Suppressor macrophage treated with lipopolysaccharide for 1 hour (primary cell): Measurements from ENCODE around the gene LOXL3.

Experiments used
- DNase-seq, 3 donors: peaks; one replicate each; pipeline ENCODE4 v3.0.0-alpha.2; 2020 to 2022

Gene LOXL3

DNA sequence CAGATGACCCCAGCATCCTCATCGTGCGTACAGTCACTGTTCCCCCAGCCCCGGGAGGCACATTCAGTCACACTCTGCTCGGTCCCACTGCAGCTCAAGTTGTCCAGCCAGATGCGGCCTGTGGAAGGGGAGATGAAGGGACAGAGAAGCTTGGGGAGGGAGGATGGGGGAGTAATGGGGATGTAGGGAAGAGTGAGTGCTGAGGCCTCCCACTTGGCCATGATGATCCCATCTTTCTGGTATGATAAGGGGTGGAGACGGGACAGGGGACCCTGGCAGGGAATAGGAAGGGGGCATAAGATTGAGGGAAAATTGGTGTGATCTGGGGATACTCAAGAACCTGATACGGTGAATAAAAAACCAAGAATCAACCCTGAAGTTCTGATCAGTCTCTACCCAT, 3.5 kb downstream of the LOXL3 start:
- DNase-seq, result no peak

DNA sequence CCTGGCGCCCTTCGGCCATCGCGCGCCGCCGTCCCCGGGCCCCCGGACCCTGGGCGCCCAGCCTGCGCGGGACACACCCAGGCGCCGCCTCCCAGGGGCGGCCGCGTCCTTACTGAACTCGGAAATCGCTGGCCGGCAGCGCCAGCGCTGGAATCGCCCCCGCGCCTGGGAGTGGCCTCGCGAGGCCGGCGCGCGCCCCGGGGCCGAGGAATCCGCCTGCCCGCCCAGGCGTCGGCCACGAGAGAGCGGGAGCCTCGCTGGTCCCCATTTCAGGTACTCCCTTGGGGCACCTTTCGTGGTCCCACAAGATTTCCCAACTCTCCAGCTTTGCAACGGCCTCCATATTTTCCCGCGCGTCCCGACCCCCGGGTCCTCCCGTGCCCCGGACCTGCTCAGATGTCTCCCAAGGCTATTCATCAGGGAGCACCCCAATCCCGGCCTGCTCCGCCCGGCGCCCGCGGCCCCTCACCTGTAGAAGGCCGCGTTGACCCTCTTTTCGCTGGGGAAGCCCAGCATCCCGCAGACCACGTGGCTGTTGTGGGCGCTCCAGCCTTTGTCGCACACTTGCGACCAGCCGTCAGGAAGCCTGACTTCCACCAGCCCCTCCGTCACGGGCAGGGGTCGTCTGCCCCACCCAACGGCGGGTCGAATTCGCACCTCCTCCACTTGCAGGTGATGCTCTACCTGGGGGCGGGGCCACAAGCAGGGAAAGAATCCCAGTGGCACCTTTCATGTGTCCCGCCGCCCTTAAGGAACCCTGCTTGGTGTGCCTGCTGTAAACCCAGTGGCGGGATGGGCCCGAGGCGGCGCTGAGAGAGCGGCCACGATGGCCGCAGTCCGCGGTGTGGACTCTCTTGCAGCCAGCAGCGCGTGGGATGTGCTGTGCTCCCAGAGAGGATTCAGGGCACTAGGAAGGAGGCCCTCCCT, 4.6 kb downstream of the LOXL3 start:
- DNase-seq, result peak; percentile 78 to 92 (median 84)

DNA sequence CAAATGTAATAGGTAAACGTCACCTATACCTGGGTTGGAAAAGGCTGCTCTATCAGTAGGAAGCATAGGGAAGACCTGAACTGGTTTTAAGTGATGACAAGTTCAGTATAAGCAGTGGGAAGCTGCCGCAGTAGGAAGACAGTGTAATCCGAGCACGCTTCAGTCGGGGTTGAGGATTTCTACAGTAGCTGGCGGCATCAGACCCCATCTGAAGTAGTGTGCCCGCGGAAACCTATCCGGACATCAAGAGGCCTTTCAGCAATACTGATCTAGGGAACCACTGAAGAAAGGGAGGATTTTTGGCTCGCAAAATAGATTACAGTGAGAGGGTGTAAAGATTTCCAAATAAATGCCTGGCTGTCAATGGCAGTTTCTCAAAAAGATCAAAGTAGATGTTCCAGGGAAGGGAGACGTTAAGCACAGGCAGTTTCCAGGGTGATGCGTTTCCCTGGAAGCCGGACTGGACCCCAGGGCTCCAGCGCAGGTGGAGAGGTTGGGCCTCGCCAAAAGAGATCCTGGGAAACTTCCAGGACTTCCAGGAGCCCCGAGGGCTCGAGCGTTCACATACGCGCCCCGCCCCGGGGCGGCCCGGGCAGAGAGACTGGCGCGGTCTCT, 5.3 kb downstream of the LOXL3 start:
- DNase-seq, result no peak

DNA sequence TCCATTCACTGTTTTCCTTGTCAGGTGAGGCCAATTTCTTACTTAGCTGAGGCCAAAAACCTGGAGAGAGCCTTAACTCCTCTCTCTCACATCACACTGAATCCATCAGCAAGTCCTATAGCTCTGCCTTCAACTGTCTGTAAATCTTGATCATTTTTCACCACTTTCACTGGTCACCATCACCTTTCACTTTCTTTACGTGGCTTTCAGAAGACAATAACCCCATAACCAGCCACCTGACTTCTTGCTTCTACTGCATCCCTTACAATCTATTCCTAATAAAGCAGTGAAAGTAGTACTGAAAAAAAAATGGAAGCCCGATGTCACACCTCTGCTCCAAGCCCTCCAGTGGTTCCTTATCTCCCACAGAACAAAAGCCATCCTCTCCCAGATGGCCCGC, 7.7 kb downstream of the LOXL3 start:
- no peak for DNase-seq

DNA sequence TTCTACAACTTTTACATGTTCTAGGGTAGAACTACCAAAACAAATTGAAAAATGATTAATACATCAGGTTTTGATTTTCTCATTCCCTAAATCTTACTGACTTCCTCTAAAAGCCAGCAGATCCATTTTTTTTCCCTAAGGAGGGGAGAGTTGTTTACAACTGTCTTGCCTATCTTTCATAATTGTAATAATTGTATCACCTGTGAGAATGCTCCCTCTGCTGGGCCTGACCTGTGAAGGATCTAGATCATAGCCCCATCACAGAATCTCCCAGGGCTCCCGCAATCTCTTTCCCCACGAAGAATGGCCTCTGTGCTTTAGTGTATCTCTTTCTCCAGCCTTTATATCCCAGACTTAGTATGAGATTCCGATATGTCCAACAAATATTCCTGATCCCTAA, 9.1 kb downstream of the LOXL3 start:
- DNase-seq, result no peak

DNA sequence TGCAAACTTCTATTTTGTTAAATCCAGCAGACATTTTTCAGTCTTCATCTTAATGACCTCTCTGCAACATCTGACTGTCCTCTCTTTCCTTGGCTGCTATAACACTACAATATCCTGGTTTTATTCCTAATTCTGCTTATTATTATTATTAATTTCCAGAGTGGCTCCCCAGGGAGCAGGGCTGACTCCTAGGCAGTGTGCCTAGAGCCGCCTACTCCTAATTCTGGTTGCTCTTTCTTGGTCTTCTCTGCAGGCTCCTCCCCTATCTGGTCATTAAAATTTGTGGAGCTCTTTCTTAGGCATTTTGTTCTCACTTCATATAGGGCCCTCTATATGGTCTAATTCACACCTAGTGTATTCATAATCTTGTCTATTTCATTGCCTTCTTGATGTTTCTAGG, 10.8 kb downstream of the LOXL3 start:
- DNase-seq, result no peak

DNA sequence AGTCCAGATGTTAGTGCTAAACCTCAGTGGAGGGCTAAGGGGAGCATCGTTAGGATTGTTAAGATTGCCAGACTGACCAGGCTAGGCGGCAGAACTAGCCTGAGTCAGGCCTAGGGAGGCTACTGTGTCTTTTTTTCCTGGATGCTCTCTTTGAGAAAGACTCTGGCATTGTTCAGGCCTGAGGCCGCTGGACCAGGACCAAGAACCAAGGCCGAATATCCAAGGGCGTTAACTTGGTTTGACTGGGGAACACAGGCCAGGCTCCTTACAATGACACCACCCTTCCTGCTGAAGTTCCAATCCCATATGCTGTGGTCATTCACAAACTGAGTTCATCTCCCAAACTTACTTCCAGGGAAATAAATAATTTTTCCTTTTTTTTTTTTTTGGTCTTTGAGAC, 13.5 kb downstream of the LOXL3 start:
- DNase-seq, result no peak

DNA sequence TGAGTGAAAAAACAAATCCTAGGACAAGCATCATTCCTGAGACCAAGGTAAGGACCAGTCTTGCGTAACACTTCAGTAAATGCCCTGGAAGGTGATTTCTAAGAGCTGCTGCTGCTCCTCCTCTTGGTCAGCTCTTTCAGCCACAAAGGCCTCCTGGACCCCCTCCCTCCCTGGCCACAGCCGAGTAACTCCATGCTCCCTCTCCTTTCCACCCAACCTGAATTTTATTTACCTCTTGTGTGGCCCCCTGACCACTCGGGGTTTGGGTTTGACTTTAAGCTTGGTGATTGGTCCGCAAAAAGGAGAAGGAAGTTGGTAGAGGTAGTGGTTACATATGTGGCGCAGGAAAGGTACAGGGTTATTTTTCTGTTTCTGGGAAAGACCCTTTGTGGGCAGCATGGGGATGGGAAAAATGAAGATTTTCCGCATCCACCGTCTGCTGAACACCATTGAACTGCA, 14.8 kb downstream of the LOXL3 start:
- no peak for DNase-seq

DNA sequence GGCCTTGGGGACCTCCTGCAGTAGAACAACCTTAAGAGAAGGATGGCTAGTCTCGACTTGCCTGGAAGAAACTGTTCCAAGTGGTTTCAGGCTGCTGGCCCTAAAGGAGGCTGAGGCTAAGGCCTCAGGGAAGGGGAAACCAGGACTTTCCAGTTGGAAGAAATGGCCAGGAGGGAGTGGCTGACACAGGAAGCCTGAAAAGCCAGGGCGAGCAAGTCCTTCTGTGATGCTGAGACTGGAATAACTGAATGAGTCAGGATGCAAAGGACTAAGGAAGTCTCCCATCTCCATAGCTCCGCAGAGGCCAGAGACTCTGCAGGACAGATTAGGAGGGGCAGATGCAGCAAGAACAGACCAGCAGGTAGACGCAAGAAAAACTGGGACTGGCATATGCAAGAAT, 16.6 kb downstream of the LOXL3 start:
- DNase-seq, result no peak

DNA sequence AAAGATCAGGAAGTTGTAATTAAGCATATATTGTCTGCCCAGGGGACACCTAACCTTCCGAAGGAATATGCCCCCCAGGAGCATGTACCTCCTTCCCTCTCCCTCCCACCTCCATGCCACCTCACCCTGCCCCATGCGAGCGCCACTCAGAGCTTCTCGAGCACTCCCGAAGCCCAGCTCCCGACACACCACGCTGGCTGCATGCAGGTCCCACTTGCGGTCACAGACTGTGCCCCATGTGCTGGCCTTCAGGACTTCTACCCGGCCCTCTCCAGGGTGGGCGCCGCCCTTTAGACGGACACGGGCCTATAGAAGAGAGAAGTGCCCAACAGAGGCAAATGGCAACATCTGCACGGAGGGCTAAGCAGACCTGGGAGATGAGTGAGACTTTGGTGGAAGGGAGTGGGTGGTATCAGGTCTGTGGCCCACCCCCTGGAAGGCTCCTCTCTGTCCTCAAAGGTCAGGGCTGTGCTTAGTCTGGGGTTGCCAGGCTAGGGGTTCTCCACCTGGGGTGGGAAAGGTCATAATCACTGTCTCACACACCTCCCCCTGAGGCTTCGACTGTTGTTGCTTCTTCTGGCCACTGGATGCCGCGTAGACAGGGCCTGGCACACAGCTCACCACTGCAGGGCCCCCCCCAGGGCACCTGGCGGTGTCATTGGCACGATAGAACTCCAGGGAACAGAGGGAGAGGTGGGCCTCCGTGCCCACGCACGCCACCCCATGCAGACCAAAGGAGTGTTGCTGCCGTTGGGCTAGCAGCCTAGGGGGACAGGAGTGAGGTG, 17.4 kb downstream of the LOXL3 start:
- DNase-seq, result no peak

DNA sequence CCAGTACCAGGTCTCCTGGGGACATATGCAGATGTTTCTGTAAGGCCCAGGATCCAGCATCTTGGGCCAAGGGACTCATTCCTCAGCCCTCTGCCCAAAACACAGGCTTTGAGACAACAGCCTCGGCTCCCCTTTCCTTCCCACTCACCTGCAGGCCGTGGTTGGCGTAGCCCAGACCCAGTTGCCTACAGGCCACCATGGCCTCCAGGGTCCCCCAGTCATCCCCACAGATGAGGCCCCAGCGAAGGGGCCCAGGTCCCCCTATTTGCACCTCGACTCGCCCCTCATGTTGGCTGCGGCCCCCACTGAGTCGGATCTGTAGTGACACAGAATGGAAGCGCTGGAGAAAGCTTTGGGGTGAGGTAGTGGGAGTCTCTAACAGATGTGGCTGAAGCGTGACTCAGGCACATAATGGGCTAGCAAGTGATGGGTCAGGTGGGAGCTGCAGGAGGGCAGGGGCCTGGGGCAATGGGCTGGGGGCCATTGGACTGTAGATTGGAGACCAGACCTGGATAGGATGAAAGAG, 18.2 kb downstream of the LOXL3 start:
- no peak for DNase-seq

DNA sequence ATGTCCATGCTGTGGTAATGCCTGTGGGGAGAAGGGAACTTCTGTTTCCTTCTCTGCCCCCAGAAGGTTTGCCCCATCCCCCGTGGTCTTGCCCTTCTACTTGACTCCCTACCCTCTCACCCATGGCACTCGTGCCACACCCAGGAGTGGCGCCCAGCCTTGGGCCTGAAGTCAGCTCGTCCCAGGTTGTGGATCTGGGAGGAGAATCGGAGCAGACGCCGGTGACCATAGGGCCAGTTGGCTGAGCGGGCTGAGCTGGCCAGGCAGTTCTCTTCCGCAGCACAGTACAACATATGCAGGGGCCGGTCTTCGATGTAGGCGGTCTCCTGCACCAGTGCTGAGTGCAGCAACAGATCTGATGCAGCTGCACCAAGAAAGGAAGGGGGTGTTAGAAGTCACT, 19.3 kb downstream of the LOXL3 start:
- no peak for DNase-seq

DNA sequence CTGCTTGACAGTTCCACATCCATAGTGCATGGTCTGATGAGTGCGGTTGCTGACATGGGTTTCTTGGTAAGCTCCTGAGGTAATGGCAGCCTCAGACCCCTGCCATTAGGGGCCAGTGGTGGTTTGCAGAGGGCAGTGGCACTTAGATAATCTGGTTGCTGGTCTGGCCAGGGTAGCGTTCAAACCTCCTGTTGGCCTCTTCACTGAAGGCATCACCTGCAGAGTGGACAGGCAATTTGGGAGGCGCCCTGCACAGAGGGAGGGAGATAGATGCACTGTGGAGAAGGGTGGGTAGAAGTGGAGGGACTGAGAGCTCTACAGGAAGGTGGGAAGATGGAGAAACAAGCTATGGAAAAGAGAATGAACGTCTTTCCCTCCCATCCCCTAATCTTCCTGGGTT, 20.3 kb downstream of the LOXL3 start:
- no peak for DNase-seq

DNA sequence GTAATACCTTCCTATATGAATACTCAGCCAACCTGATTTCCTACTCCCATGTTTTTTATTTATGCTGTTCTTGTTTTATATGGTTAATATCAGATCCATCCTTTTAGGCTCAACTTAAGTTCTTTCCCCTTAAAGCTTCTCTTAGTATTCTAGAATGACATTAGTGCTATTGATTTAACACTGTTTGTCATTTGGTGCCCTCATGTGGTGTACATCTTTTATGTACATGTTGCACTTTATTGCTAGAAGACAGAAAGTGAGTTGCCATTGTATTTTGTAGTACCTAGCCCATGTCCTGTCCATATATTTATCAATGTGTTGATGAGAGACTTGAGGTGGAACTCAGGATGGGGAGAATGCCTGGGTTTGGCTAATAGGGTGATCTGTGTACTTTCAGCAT, 21.5 kb downstream of the LOXL3 start:
- peak; percentile 56 to 78 (median 68) for DNase-seq

DNA sequence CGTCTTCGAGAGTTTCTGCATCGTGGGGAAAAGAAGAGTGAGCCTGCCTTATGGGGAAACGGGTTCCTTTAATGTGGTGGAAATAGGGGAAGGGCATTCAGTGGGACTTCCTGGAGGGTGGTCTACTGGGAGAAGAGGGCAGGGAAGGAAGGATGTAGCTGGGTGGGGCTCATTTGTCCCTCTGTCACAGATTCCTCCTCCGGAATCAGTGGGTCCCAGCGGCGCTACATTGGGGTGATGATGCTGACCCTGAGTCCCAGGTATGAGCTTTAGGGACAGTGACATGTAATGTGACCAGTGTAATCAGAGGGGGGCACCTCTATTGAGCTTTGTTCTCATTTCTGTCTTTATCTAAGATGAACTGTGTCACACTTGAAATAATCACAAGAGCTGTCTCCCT, 22.1 kb downstream of the LOXL3 start:
- no peak for DNase-seq

DNA sequence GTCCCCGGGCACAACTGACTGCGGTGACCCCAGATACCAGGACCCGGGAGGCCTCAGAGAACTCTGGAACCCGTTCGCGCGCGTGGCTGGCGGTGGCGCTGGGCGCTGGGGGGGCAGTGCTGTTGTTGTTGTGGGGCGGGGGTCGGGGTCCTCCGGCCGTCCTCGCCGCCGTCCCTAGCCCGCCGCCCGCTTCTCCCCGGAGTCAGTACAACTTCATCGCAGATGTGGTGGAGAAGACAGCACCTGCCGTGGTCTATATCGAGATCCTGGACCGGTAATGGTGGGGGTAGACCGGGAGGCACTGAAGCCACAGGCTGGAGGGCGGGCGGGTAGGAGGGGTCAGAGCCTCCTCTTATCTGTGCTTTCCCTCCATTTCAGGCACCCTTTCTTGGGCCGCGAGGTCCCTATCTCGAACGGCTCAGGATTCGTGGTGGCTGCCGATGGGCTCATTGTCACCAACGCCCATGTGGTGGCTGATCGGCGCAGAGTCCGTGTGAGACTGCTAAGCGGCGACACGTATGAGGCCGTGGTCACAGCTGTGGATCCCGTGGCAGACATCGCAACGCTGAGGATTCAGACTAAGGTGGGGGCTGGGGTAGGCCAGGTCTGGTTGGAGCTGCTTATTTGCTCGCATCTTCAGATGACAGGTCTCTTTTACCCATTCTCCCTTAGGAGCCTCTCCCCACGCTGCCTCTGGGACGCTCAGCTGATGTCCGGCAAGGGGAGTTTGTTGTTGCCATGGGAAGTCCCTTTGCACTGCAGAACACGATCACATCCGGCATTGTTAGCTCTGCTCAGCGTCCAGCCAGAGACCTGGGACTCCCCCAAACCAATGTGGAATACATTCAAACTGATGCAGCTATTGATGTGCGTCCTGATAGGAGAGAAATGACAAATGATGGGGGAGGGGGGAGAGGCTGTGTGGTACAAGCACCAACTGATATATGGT, 23.2 kb downstream of the LOXL3 start:
- DNase-seq, result peak; percentile 78 to 83 (median 82)

DNA sequence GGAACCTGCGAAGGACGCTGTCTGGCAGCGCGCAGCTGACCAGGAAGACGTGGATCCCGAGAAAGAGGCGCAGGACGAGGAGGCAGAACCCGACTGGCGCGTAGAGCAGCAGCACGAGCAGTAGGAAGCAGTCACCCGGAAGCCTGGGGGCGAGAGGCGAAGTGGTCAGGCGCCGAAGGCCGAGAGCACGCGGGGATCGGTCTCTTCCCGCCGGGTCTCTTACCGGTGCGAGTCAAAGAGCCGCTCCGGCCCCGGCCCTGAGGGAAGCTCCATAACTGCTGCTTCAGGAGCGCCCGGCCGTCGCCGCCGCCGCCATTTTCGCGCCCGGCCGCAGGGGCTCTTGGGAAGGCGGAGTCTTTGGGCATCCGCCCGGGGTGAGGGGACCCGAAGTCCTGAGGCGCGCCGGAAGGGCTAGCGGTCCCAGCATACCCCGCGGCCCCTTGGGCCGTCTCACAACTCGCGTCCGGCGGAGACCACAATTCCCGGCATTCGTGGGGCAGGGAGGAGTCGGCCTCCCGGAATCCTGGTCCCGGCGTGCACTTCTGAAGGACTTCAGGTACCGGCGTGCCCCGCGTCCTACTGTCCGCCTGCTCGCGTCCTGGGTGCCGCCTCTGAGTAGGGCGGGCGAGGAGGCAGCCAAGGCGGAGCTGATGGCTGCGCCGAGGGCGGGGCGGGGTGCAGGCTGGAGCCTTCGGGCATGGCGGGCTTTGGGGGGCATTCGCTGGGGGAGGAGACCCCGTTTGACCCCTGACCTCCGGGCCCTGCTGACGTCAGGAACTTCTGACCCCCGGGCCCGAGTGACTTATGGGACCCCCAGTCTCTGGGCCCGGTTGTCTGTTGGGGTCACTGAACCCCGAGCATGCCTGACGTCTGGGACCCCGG, 24.1 kb downstream of the LOXL3 start, which contains the start of the genes AUP1 and HTRA2:
Gene AUP1 (minus strand): TSS at position 350 of the 882 bp plus-strand sequence. CDS start 77 bp downstream, at position 273.
Gene HTRA2 (plus strand): TSS at position 577 of the 882 bp plus-strand sequence. CDS start 74 bp downstream, at position 651.
- peak; percentile 99 to 100 (median 99) for DNase-seq

DNA sequence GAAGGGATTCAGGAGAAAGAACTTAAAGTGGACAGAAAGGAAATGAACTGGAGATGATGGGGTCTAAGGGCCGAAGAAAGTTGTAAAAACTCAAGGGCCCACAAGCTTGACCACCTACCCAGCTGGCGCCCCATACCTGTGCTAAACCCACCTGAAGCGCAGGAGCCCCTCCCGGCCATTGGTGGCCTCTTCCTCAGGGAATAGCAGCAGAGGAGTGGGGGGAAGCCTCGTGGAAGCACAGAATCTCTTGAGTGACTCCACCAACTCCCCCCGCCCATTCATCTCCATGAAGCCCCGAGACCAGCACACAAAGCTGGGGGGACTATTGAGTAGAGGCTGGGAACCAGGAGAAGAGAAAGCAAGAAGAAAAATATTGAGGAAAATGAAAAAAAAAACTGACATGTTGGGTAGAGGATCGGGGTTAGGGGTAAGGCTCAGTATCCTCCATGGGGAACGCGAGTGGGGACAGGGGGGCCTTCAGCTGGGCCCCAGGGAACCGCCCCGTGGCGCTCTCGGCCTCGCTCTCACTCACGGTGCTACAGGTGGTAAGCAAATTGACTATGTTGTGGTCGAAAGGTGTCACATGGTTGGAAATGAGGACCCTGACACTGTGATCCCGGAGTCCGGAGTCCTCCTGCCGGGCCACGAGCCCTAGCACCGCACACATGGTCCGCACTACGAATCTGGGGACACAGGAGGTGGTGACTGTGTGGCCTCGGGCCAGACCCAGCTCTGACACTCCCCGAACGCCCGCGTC, 25.0 kb downstream of the LOXL3 start:
- DNase-seq, result no peak

DNA sequence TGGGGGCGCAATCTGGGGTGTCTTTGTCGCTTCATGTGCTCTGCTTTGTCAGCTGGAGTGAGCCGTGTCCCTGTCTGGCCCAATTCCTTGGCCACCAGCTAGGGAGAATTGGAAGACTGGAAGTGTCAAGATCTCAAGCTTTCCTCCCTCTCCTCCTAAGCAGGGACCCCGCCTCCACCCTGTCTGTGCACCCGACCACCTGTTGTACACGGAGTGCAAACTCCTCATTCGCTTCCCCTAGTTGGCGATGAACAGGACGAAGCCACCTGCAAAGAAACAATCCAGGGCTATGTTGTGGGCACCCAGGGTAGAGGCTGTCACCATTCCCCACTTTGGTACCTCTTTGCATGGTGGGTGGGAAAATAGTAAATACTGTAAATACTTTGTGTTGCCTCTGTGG, 26.0 kb downstream of the LOXL3 start:
- no peak for DNase-seq

DNA sequence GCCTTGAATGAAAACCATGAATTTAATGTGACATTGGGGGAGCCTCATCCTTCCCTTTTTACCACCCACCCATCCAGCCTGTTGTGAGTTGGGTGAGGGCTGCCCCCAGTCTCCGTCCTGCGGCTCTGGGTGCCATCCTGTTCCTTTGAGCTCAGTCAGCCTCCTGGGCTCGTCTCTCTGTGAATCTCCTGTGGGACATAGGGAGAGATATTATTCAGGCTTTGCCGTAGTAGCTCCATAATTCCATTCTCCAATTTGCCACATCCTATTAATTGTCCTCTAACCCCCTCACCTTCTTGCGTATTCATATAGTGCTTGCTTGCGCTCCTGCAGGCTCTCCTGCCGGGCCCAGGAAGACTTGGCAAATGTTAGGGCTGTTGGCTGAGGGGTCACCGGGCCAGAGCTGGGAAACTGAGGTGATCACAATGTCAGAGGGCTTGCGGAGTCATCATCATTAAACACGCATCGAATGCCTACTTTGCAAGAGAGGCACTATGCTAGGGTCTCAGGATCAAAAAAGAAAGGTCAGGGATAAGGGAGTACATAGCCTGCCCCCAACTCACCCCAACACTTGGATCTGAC, 27.0 kb downstream of the LOXL3 start:
- no peak for DNase-seq
